Measurements from ENCODE around the gene GRK4.

Gene GRK4

DNA sequence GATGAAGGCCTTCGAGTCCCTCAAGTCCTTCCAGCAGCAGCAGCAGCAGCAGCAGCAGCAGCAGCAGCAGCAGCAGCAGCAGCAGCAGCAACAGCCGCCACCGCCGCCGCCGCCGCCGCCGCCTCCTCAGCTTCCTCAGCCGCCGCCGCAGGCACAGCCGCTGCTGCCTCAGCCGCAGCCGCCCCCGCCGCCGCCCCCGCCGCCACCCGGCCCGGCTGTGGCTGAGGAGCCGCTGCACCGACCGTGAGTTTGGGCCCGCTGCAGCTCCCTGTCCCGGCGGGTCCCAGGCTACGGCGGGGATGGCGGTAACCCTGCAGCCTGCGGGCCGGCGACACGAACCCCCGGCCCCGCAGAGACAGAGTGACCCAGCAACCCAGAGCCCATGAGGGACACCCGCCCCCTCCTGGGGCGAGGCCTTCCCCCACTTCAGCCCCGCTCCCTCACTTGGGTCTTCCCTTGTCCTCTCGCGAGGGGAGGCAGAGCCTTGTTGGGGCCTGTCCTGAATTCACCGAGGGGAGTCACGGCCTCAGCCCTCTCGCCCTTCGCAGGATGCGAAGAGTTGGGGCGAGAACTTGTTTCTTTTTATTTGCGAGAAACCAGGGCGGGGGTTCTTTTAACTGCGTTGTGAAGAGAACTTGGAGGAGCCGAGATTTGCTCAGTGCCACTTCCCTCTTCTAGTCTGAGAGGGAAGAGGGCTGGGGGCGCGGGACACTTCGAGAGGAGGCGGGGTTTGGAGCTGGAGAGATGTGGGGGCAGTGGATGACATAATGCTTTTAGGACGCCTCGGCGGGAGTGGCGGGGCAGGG lies 111.7 kb downstream of the GRK4 start:
- no peak for DNase-seq

DNA sequence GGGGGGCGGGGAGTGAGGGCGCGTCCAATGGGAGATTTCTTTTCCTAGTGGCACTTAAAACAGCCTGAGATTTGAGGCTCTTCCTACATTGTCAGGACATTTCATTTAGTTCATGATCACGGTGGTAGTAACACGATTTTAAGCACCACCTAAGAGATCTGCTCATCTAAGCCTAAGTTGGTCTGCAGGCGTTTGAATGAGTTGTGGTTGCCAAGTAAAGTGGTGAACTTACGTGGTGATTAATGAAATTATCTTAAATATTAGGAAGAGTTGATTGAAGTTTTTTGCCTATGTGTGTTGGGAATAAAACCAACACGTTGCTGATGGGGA lies 112.2 kb downstream of the GRK4 start:
- no peak for DNase-seq

DNA sequence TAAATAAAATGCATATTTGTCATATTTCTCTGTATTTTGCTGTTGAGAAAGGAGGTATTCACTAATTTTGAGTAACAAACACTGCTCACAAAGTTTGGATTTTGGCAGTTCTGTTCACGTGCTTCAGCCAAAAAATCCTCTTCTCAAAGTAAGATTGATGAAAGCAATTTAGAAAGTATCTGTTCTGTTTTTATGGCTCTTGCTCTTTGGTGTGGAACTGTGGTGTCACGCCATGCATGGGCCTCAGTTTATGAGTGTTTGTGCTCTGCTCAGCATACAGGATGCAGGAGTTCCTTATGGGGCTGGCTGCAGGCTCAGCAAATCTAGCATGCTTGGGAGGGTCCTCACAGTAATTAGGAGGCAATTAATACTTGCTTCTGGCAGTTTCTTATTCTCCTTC lies 114.4 kb downstream of the GRK4 start:
- no peak for DNase-seq

DNA sequence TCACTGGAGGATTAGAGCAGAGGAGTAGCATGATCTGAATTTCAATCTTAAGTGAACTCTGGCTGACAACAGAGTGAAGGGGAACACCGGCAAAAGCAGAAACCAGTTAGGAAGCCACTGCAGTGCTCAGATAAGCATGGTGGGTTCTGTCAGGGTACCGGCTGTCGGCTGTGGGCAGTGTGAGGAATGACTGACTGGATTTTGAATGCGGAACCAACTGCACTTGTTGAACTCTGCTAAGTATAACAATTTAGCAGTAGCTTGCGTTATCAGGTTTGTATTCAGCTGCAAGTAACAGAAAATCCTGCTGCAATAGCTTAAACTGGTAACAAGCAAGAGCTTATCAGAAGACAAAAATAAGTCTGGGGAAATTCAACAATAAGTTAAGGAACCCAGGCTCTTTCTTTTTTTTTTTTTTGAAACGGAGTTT lies 116.3 kb downstream of the GRK4 start:
- DNase-seq, result no peak

DNA sequence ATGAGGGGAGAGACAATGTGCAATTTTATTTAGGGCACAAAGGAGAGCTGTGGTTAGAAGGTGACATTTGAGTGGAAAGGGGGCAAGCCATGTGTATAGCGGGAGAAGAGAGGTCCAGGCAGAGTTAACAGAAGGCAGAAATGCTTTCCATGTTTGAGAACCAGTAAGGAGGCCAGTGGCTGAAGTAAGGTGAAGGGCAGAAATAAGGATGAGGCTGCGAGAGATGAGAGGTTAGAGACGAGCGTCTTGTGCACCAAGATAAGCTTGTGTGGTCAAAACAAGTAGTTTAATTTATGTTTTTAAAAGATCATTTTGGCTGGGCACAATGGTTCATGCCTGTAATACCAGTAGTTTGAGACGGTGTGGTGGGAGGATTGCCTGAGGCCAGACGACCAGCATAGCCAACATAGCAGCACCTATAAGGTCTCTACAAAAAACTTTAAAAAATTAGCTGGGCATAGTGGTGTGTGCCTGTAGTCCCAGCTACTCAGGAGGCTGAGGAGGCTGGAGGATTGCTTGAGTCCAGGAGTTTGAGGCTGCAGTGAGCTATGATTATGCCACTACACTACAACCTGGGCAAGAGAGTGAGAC lies 119.6 kb downstream of the GRK4 start:
- no peak for DNase-seq

DNA sequence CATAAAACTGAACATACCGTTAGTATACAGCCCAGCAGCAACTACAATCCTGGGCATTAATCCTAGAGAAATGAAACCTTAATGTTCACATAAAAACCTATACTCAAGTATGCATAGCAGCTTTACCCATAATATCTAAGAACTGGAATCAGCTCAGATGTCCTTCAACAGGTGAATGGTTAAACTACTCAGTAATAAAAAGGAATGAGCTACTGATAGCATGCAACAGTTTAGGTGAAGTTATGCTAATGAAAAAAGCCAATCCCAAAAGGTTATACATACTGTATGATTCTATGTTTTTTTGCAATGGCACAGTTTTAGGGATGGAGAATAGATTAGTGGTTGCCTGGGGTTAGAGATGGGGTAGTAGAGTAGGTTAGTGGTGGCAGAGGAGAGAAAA lies 120.4 kb downstream of the GRK4 start:
- DNase-seq, result no peak

DNA sequence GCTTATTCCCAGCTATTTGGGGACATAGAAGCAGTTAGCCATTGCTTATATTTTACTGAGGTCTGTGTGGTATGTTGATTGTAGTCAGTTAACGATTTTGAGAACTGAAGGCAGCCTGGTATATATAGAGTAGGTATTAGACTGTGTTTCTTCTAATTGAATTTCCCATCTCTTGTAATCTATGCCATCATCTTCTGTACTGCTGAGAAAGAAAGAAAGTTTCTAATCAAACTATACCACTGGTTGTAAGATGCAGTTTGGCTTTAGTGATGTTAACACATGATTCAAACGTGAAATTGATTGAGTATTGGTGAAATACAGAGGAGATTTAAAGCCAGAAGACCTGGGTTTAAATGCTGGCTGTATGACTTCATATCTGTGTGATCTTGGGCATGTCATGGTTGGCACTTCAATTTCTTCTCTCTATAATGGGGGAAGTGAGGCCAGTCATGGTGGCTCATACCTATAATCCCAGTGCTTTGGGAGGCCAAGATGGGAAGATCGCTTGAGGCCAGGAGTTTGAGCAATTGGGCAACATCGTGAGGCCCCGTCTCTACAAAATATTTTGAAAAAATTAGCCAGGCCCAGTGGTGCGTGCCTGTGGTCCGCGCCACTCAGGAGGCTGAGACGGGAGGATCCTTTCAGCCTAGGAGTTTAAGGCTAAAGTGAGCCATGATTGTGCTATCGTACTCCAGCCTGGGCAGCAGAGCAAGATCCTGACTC lies 122.7 kb downstream of the GRK4 start:
- DNase-seq, result no peak

DNA sequence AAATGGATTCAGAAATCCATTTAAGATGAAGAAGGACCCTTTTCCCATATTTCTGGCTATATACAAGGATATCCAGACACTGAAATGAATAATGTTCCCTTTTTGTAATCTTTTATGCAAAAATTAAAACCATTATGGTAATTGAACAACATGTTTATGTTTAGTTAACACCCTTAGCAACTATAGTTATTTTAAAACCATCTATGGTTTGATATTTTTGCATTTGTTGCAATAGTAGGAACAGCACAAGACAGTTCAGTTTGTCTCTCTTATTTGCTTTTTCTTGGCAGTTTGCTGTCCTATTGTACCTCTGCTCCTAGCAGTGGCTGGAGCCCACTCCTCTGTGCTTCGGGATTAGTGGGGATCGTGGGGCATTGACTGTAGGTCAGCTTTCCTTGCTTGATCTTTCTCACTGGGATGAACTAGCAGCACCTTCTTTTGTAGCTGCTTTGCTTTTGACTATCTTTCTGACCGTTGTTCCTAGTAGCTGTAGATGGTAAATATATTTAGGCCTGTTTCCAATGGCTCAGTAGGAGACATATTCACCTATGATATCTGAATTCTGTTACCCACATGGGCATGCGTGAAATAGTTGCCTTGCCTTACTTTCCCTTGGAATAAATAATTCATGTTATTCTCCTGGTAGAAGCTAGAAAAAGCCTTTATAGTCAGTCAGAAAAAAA lies 123.9 kb downstream of the GRK4 start:
- DNase-seq, result no peak
